Hindlimb muscle (tissue), 1 donor: ENCODE data around the gene FGFRL1. TPM values are rescaled to one million over a fixed set of nuclear protein-coding genes. Genes with fewer than 3 reads are reported as not detected.
A peak's percentile ranks its signal among the peaks of the same experiment; 100 is the strongest.

Experiments
- DNase-seq: peaks from one replicate; pipeline ENCODE4 v3.0.0-alpha.2; 2013
- polyA plus RNA-seq: library from polyadenylated mRNA; unstranded; fragments of 120-200 nt; gene quantifications from one replicate; pipeline ENCODE4 v1.2.1, GENCODE V29; 2013; ENCODE audit not compliant: insufficient read length

FGFRL1 gene
- polyA plus RNA-seq, 1 donor: 297 TPM

- no peak for DNase-seq
Observed at GRCh38 chr4:1023895-1024740, 12.7 kb downstream of the FGFRL1 start.

GRCh38 chr4:1024882-1025545 is 13.6 kb downstream of the FGFRL1 start:
- no peak for DNase-seq

GRCh38 chr4:1026115-1026514 is 14.7 kb downstream of the FGFRL1 start:
- no peak for DNase-seq

- no peak for DNase-seq
Observed at GRCh38 chr4:1027219-1027914, 15.9 kb downstream of the FGFRL1 start.

- DNase-seq: no peak
Observed at GRCh38 chr4:1027915-1028238, 16.5 kb downstream of the FGFRL1 start.

- no peak for DNase-seq
Observed at GRCh38 chr4:1028574-1029220, 17.3 kb downstream of the FGFRL1 start.

- DNase-seq: no peak
Observed at GRCh38 chr4:1029529-1029928, 18.1 kb downstream of the FGFRL1 start.

GRCh38 chr4:1030031-1030430 is 18.6 kb downstream of the FGFRL1 start:
- no peak for DNase-seq

GRCh38 chr4:1030559-1030958 is 19.1 kb downstream of the FGFRL1 start:
- no peak for DNase-seq

GRCh38 chr4:1031346-1031745 is 19.9 kb downstream of the FGFRL1 start:
- DNase-seq: no peak

- no peak for DNase-seq
Observed at GRCh38 chr4:1031956-1032795, 20.8 kb downstream of the FGFRL1 start.

- DNase-seq: no peak
Observed at GRCh38 chr4:1032861-1033260, 21.4 kb downstream of the FGFRL1 start.

GRCh38 chr4:1033840-1034551 is 22.6 kb downstream of the FGFRL1 start:
- peak; percentile 76 for DNase-seq

GRCh38 chr4:1035510-1035909 is 24.1 kb downstream of the FGFRL1 start:
- no peak for DNase-seq

- DNase-seq: no peak
Observed at GRCh38 chr4:1036095-1036494, 24.7 kb downstream of the FGFRL1 start.

- no peak for DNase-seq
Observed at GRCh38 chr4:1036976-1037810, 25.8 kb downstream of the FGFRL1 start.

- no peak for DNase-seq
Observed at GRCh38 chr4:1038948-1039492, 27.6 kb downstream of the FGFRL1 start.

- DNase-seq: peak; percentile 80
Observed at GRCh38 chr4:1039493-1040343, 28.3 kb downstream of the FGFRL1 start.
